ENCODE measurements around the gene PLOD3.
"Not testable (repeated sequence)": the region's sequence is repeated elsewhere in the genome, so short reads cannot be mapped to it uniquely, and the experiment has no call there.

Gene PLOD3

GRCh38 chr7:101217388-101218235, at the start of gene PLOD3, which contains the start of gene ZNHIT1:
Gene PLOD3, minus strand, starts transcription at chr7:101217581. Its CDS starts 307 bp downstream, at chr7:101217274.
Gene ZNHIT1, plus strand, starts transcription at chr7:101218165. Its CDS starts 31 bp downstream, at chr7:101218196.
- peak; percentile 98 to 100 for DNase-seq

GRCh38 chr7:101265622-101266516, 48.5 kb upstream of the PLOD3 start:
- DNase-seq, result no peak

- DNase-seq, result not testable (repeated sequence)
Observed at GRCh38 chr7:101264102-101264706, 46.8 kb upstream of the PLOD3 start.

GRCh38 chr7:101258243-101258731, 40.9 kb upstream of the PLOD3 start:
- no peak for DNase-seq

- DNase-seq, result no peak
Observed at GRCh38 chr7:101255796-101256195, 38.4 kb upstream of the PLOD3 start.

- not testable (repeated sequence) for DNase-seq
Observed at GRCh38 chr7:101253199-101253598, 35.8 kb upstream of the PLOD3 start.

GRCh38 chr7:101251871-101252659, 34.7 kb upstream of the PLOD3 start:
- DNase-seq, result peak; percentile 93 to 99

GRCh38 chr7:101250324-101250723, 32.9 kb upstream of the PLOD3 start:
- no peak for DNase-seq

- DNase-seq, result no peak
Observed at GRCh38 chr7:101248276-101248675, 30.9 kb upstream of the PLOD3 start.

- DNase-seq, result no peak
Observed at GRCh38 chr7:101245147-101245668, 27.8 kb upstream of the PLOD3 start.

- peak; percentile 91 to 95 for DNase-seq
Observed at GRCh38 chr7:101244375-101245146, 27.2 kb upstream of the PLOD3 start, which contains the start of gene FIS1. Gene FIS1, minus strand, starts transcription at chr7:101245081. Its CDS starts 77 bp downstream, at chr7:101245004.

GRCh38 chr7:101243646-101244374, 26.4 kb upstream of the PLOD3 start:
- DNase-seq, result no peak

- DNase-seq, result no peak
Observed at GRCh38 chr7:101241443-101242349, 24.3 kb upstream of the PLOD3 start.

- no peak for DNase-seq
Observed at GRCh38 chr7:101241015-101241363, 23.6 kb upstream of the PLOD3 start.

- no peak for DNase-seq
Observed at GRCh38 chr7:101240226-101241014, 23.0 kb upstream of the PLOD3 start.

- no peak for DNase-seq
Observed at GRCh38 chr7:101239951-101240220, 22.5 kb upstream of the PLOD3 start.

GRCh38 chr7:101239191-101239950, 22.0 kb upstream of the PLOD3 start:
- no peak for DNase-seq

Measured in NCI-H1930 (cell line).